Neuronal stem cell (in vitro differentiated cells): Measurements from ENCODE around the gene SDF2L1. TPM values are rescaled to one million over a fixed set of nuclear protein-coding genes. Genes with fewer than 3 reads are reported as not detected.
A peak's percentile ranks its signal among the peaks of the same experiment; 100 is the strongest.

Source experiments
- DNase-seq: peaks from one replicate; pipeline ENCODE4 v3.0.0-alpha.2; 2013; ENCODE audit warnings: low spot score
- H2AFZ ChIP-seq: one replicate; pipeline ENCODE4 v1.6.1; 2013; ENCODE audit warnings: mild to moderate bottlenecking, low read length, inconsistent platforms
- H2AK5ac ChIP-seq: 2 replicates; pipeline ENCODE4 v1.6.1; 2013; ENCODE audit warnings: low read depth, mild to moderate bottlenecking, inconsistent platforms, low read length, moderate library complexity, mixed read lengths
- H2BK120ac ChIP-seq: 2 replicates; pipeline ENCODE4 v1.6.1; 2013; ENCODE audit warnings: low read depth, mild to moderate bottlenecking, inconsistent platforms, low read length, moderate library complexity, mixed read lengths
- H2BK12ac ChIP-seq: one replicate; pipeline ENCODE4 v1.6.1; 2013; ENCODE audit warnings: low read length, inconsistent platforms
- H2BK15ac ChIP-seq: 2 replicates; pipeline ENCODE4 v1.6.1; 2013; ENCODE audit warnings: mild to moderate bottlenecking, low read length, inconsistent platforms, mixed read lengths
- H2BK5ac ChIP-seq: one replicate; pipeline ENCODE4 v1.6.1; 2013; ENCODE audit warnings: inconsistent platforms, mild to moderate bottlenecking, low read length, moderate library complexity
- H3K14ac ChIP-seq: one replicate; pipeline ENCODE4 v1.6.1; 2013; ENCODE audit warnings: low read length, inconsistent platforms
- H3K18ac ChIP-seq: 2 replicates; pipeline ENCODE4 v1.6.1; 2013; ENCODE audit warnings: low read length, inconsistent platforms
- H3K23ac ChIP-seq: 2 replicates; pipeline ENCODE4 v1.6.1; 2013; ENCODE audit warnings: low read depth, mild to moderate bottlenecking, mixed read lengths, low read length, inconsistent platforms; ENCODE audit not compliant: poor library complexity
- H3K27ac ChIP-seq: replicated peaks from 3 replicates; pipeline ENCODE4 v1.5.1; 2013; ENCODE audit warnings: low read length, inconsistent platforms
- H3K27me3 ChIP-seq, 3 experiments: 2 replicates each; pipeline ENCODE4 v1.6.1; 2013; ENCODE audit warnings: low read length in 3 of 3, mild to moderate bottlenecking in 2 of 3, inconsistent platforms in 1 of 3, low read depth in 1 of 3, mixed read lengths in 1 of 3, moderate library complexity in 1 of 3; ENCODE audit not compliant: control insufficient read depth in 3 of 3, insufficient read depth in 3 of 3
- H3K36me3 ChIP-seq, 2 donors: replicated peaks in 1 of 2; 2 replicates each; pipeline ENCODE4 v1.6.1; 2013; ENCODE audit warnings: low read length in 2 of 2; ENCODE audit not compliant: control insufficient read depth in 2 of 2, insufficient read depth in 2 of 2
- H3K4ac ChIP-seq: 2 replicates; pipeline ENCODE4 v1.6.1; 2013; ENCODE audit warnings: inconsistent platforms, mild to moderate bottlenecking, low read length, moderate library complexity
- H3K4me1 ChIP-seq, 2 donors: 1 replicate in 1 of 2; 2 replicates in 1 of 2; pipeline ENCODE4 v1.6.1; 2013; ENCODE audit warnings: low read length in 2 of 2, low read depth in 1 of 2; ENCODE audit not compliant: control insufficient read depth in 2 of 2, insufficient read depth in 1 of 2
- H3K4me2 ChIP-seq: one replicate; pipeline ENCODE4 v1.6.1; 2013; ENCODE audit warnings: mild to moderate bottlenecking, low read length, inconsistent platforms; ENCODE audit not compliant: insufficient read depth, poor library complexity, severe bottlenecking
- H3K4me3 ChIP-seq, 2 donors: 2 replicates each; pipeline ENCODE4 v1.5.1; 2013; ENCODE audit warnings: low read length in 2 of 2, mild to moderate bottlenecking in 2 of 2, inconsistent platforms in 1 of 2, moderate library complexity in 1 of 2
- H3K79me1 ChIP-seq: one replicate; pipeline ENCODE4 v1.6.1; 2013; ENCODE audit warnings: low read depth, mild to moderate bottlenecking, inconsistent platforms, low read length, moderate library complexity
- H3K9ac ChIP-seq: one replicate; pipeline ENCODE4 v1.6.1; 2013; ENCODE audit warnings: mild to moderate bottlenecking, low read depth, low read length, inconsistent platforms; ENCODE audit not compliant: poor library complexity
- H3K9me3 ChIP-seq, 2 donors: replicated peaks in 1 of 2; 2 replicates each; pipeline versions ENCODE3 to v1.6.1; 2013; ENCODE audit warnings: low read length in 2 of 2, mild to moderate bottlenecking in 2 of 2, inconsistent platforms in 1 of 2, low read depth in 1 of 2, mixed read lengths in 1 of 2, moderate library complexity in 1 of 2; ENCODE audit not compliant: control insufficient read depth in 2 of 2, insufficient read depth in 1 of 2
- H4K8ac ChIP-seq: one replicate; pipeline ENCODE4 v1.6.1; 2013; ENCODE audit warnings: low read depth, mild to moderate bottlenecking, inconsistent platforms, low read length, moderate library complexity
- H4K91ac ChIP-seq: one replicate; pipeline ENCODE4 v1.6.1; 2013; ENCODE audit warnings: low read length, low read depth, mild to moderate bottlenecking, inconsistent platforms; ENCODE audit not compliant: poor library complexity
- WGBS, 2 donors: extraction: QIAGEN DNeasy Blood & Tissue Kit; methylation state at CpG; one replicate each; pipeline ENCODE4 v1.1.7; 2013; ENCODE audit warnings: missing lambda C conversion rate in 2 of 2, mixed read lengths in 1 of 2; ENCODE audit not compliant: insufficient read length in 2 of 2, insufficient replicate concordance in 1 of 2; ENCODE audit errors: extremely low coverage in 2 of 2; 5-methylcytosine and 5-hydroxymethylcytosine counted together
- polyA plus RNA-seq, 2 experiments: library from polyadenylated mRNA; stranded (reverse); fragments of 200-250 nt; gene quantifications; one replicate each; pipeline ENCODE4 v1.2.3, GENCODE V29; 2013

The SDF2L1 gene
- polyA plus RNA-seq (2013, experiment 1 of 2): 9.6 TPM
- 9.4 TPM for polyA plus RNA-seq (2013, experiment 2 of 2)

- Histone ChIP-seq H3K27me3 (no peaks in the 10 kb centered on the region), H3K9ac (peak within 1 kb of the TSS; percentile 98), H3K4me3 (peak within 1 kb of the TSS; percentile 81 to 98), H3K4me1 (peaks cover 6 to 10% of the 10 kb centered on the region in 2 donors), H2BK120ac (peak within 1 kb of the TSS; percentile 81), H3K23ac (peak within 1 kb of the TSS; percentile 100), H2BK12ac (no peak within 1 kb of the TSS), H3K9me3 (no peaks in the 10 kb centered on the region), H3K4ac (peak within 1 kb of the TSS; percentile 66), H3K4me2 (peak within 1 kb of the TSS; percentile 100), H3K14ac (peak within 1 kb of the TSS; percentile 56), H3K79me1 (peaks cover 9% of the 10 kb centered on the region), H3K27ac (peak within 1 kb of the TSS; percentile 36), H2BK15ac (no peak within 1 kb of the TSS), H2AFZ (peak within 1 kb of the TSS; percentile 93), H4K8ac (no peak within 1 kb of the TSS), H3K18ac (peak within 1 kb of the TSS; percentile 89), H2AK5ac (peak within 1 kb of the TSS; percentile 94), H4K91ac (no peak within 1 kb of the TSS), H2BK5ac (peak within 1 kb of the TSS; percentile 24), H3K36me3 (peaks cover 14 to 27% of the 10 kb centered on the region in 2 donors)
- whole genome bisulfite sequencing, 2 donors: no CpG with 5 or more reads among the region's 76 CpGs
- peak; percentile 97 for DNase-seq
These were observed at the start of gene SDF2L1 for GRCh38 chr22:21641789-21642583. Gene SDF2L1, plus strand, starts transcription at chr22:21642302. Its CDS starts 35 bp downstream, at chr22:21642337.

- Histone ChIP-seq H3K4me3 (no peak overlapping the region), H2BK120ac (no peak overlapping the region), H3K14ac (no peak overlapping the region), H3K9ac (no peak overlapping the region), H2BK12ac (no peak overlapping the region), H2AK5ac (no peak overlapping the region), H3K4ac (no peak overlapping the region), H3K23ac (no peak overlapping the region), H2AFZ (no peak overlapping the region), H4K8ac (no peak overlapping the region), H3K27ac (no peak overlapping the region), H3K27me3 (no peaks in the 10 kb centered on the region), H4K91ac (no peak overlapping the region), H3K4me2 (no peak overlapping the region), H3K79me1 (peaks cover 22% of the 10 kb centered on the region), H3K4me1 (no peaks in the 10 kb centered on the region), H3K9me3 (peaks cover 0 to 4% of the 10 kb centered on the region in 2 donors), H2BK15ac (no peak overlapping the region), H3K36me3 (peaks cover 30 to 82% of the 10 kb centered on the region in 2 donors), H3K18ac (no peak overlapping the region), H2BK5ac (no peak overlapping the region)
- WGBS, 2 donors: no CpG with 5 or more reads among the region's 3 CpGs
- DNase-seq: no peak
These were observed 49.7 kb upstream of the SDF2L1 start for GRCh38 chr22:21592422-21592821.

DNA sequence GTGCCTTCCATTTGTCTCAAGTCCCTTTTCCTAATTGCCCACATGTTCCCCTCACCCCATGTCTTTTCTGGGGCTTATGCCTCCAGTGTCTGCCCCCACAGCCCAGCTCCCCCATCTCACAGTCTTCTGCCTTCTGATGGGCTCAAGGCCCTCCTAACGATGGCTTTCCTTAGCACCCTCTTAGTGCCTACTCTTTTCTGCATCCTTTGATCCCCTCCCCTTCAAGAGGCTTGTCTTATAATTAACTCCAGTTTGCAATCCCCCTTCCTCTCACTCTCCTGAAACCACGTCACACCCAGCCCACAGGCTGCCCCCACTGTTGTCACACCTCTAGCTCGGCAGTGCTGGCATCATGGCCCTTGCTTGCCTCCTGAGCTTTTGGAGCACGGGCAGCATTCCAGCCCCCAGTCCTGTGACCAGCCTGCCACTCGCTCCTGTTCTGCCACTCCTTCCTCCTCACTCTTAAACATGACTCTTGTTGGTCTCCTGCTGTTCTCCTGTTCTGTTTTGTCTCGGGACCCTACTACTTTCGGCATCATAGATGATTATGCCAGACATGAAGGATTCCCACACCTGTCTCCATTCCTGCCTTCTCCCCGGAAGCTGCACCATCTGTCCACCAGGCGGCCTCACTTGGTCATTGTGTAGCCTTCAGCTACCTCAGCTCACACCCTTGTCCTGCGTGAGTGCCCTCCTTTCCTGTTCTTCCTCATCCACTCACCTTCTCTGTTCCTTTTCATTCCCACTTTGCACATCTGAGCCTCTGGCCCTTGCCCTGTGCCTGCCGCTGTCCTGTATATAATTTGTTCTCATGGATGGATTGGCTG, 48.5 kb upstream of the SDF2L1 start:
- no peak overlapping the region for H2BK5ac ChIP-seq
- WGBS, 2 donors: no CpG with 5 or more reads among the region's 11 CpGs
- H2BK15ac ChIP-seq: no peak overlapping the region
- H3K4me1 ChIP-seq: no peaks in the 10 kb centered on the region
- no peak overlapping the region for H3K27ac ChIP-seq
- H4K91ac ChIP-seq: no peak overlapping the region
- H3K4me3 ChIP-seq: no peak overlapping the region
- H2BK12ac ChIP-seq: no peak overlapping the region
- no peak overlapping the region for H3K23ac ChIP-seq
- H2AK5ac ChIP-seq: no peak overlapping the region
- peaks cover 0 to 3% of the 10 kb centered on the region in 2 donors for H3K9me3 ChIP-seq
- H3K27me3 ChIP-seq: no peaks in the 10 kb centered on the region
- H3K4ac ChIP-seq: no peak overlapping the region
- H3K14ac ChIP-seq: no peak overlapping the region
- DNase-seq: no peak
- no peak overlapping the region for H3K18ac ChIP-seq
- H3K36me3 ChIP-seq: peaks cover 27 to 83% of the 10 kb centered on the region in 2 donors
- H3K79me1 ChIP-seq: peaks cover 22% of the 10 kb centered on the region
- H3K4me2 ChIP-seq: no peak overlapping the region
- no peak overlapping the region for H2AFZ ChIP-seq
- no peak overlapping the region for H2BK120ac ChIP-seq
- H4K8ac ChIP-seq: no peak overlapping the region
- H3K9ac ChIP-seq: no peak overlapping the region
